Sigmoid colon (tissue), 7 donors: Measurements from ENCODE around the gene MYO10. TPM values are rescaled to one million over a fixed set of nuclear protein-coding genes. Genes with fewer than 3 reads are reported as not detected.
"Not testable (repeated sequence)": the region's sequence is repeated elsewhere in the genome, so short reads cannot be mapped to it uniquely, and the experiment has no call there.

Source experiments
- DNase-seq: peaks from one replicate; pipeline ENCODE4 v3.0.0-alpha.2; 2019
- H3K27ac ChIP-seq, 4 donors: fragments of 200-600 bp; sonication (generic); one replicate each; pipeline ENCODE4 v1.5.1; 2016 to 2019; ENCODE audit warnings: mild to moderate bottlenecking in 1 of 4
- H3K27me3 ChIP-seq, 3 donors: fragments of 200-600 bp; sonication (generic); one replicate each; pipeline ENCODE4 v1.5.1; 2019; ENCODE audit warnings: mild to moderate bottlenecking in 1 of 3
- H3K36me3 ChIP-seq, 4 donors: fragments of 200-600 bp; sonication (generic); one replicate each; pipeline ENCODE4 v1.5.1; 2016 to 2019
- H3K4me1 ChIP-seq, 4 donors: fragments of 200-600 bp; sonication (generic); one replicate each; pipeline ENCODE4 v1.5.1; 2017 to 2019
- H3K4me3 ChIP-seq, 4 donors: fragments of 200-600 bp; sonication (generic); one replicate each; pipeline ENCODE4 v1.5.1; 2017 to 2019; ENCODE audit warnings: mild to moderate bottlenecking in 2 of 4, moderate library complexity in 1 of 4
- H3K9me3 ChIP-seq, 4 donors: fragments of 200-600 bp in 3 of 4; sonication (generic) in 3 of 4; one replicate each; pipeline versions ENCODE4 v1.5.1 to v1.6.1; 2013 to 2019
- CTCF ChIP-seq, 4 experiments: fragments of 450-650 bp in 3 of 4; fragments of 200-600 bp in 1 of 4; IDR thresholded peaks; one replicate each; pipeline ENCODE4 v1.5.1; 2016 to 2019; ENCODE audit warnings: antibody characterized with exemption in 4 of 4, mild to moderate bottlenecking in 3 of 4, moderate library complexity in 2 of 4
- EP300 ChIP-seq, 4 donors: sonication (generic); formaldehyde crosslinking; IDR thresholded peaks; one replicate each; pipeline ENCODE4 v1.6.1; 2017; ENCODE audit warnings: antibody characterized with exemption in 4 of 4
- POLR2A ChIP-seq, 2 donors: fragments of 450-650 bp; IDR thresholded peaks; one replicate each; pipeline ENCODE4 v1.6.1; 2016; ENCODE audit warnings: antibody characterized with exemption in 2 of 2, mild to moderate bottlenecking in 2 of 2, moderate library complexity in 2 of 2
- POLR2AphosphoS5 ChIP-seq, 4 donors: sonication (generic); formaldehyde crosslinking; IDR thresholded peaks; one replicate each; pipeline ENCODE4 v1.6.1; 2017; ENCODE audit warnings: antibody characterized with exemption in 4 of 4
- WGBS, 2 donors: extraction: QIAGEN DNeasy Blood & Tissue Kit; methylation state at CpG; one replicate each; pipeline ENCODE4 v1.1.7; 2013; 5-methylcytosine and 5-hydroxymethylcytosine counted together
- intact Hi-C: fragments of 100-400 bp; cut with DNase I; formaldehyde crosslinking; loops from one replicate; pipeline ENCODE4 v1.15.1; 2023
- polyA plus RNA-seq, 3 donors: library from polyadenylated mRNA; stranded (reverse); fragments of 200-250 nt; gene quantifications; one replicate each; pipeline ENCODE4 v1.2.3, GENCODE V29; 2013
- total RNA-seq, 4 donors: library from RNA; depleted of rRNA; stranded (reverse); fragments of >200 nt; gene quantifications; one replicate each; pipeline ENCODE4 v1.1.0, GENCODE V29; 2016
- donor health status: healthy with polysubstance abuse.
- donor health status: Bipolar disorder and iron deficiency.
- donor health status: healthy.

The MYO10 gene
- total and polyA plus RNA-seq, 7 donors: 3.9 to 20.3 (median 8.3) TPM

GRCh38 chr5:16744164-16744880, 191.8 kb downstream of the MYO10 start:
- H3K9me3 ChIP-seq: no peaks in the 10 kb centered on the region
- H3K4me1 ChIP-seq: peaks cover 0 to 11% (median 5%) of the 10 kb centered on the region in 4 donors
- no peaks in the 10 kb centered on the region for H3K36me3 ChIP-seq
- H3K27me3 ChIP-seq: peaks cover 0 to 9% (median 0%) of the 10 kb centered on the region in 3 donors
- no peak overlapping the region for H3K4me3 ChIP-seq
- no peak for DNase-seq
- H3K27ac ChIP-seq: no peak overlapping the region
- intact Hi-C loops: no loop called here
- WGBS, 2 donors: 86 to 90% methylated on average over 15 of the region's 15 CpGs
- TF ChIP-seq CTCF (IDR thresholded peaks at IDR 0.05) (no peak), EP300 (IDR thresholded peaks at IDR 0.05) (no peak), POLR2A (IDR thresholded peaks at IDR 0.05) (no peak), POLR2AphosphoS5 (IDR thresholded peaks at IDR 0.05) (no peak)

- Histone ChIP-seq H3K36me3 (no peaks in the 10 kb centered on the region), H3K27me3 (peaks cover 0 to 14% (median 0%) of the 10 kb centered on the region in 3 donors), H3K9me3 (no peaks in the 10 kb centered on the region), H3K27ac (no peak overlapping the region), H3K4me3 (no peak overlapping the region), H3K4me1 (peaks cover 0 to 11% (median 5%) of the 10 kb centered on the region in 4 donors)
- intact Hi-C loops: no loop called here
- 73 to 85% methylated on average over 5 of the region's 5 CpGs for WGBS, 2 donors
- no peak for DNase-seq
- TF ChIP-seq CTCF (IDR thresholded peaks at IDR 0.05) (no peak), EP300 (IDR thresholded peaks at IDR 0.05) (no peak), POLR2AphosphoS5 (IDR thresholded peaks at IDR 0.05) (no peak), POLR2A (IDR thresholded peaks at IDR 0.05) (no peak)
These were observed 193.2 kb downstream of the MYO10 start for GRCh38 chr5:16742938-16743337.

- Histone ChIP-seq H3K36me3 (no peaks in the 10 kb centered on the region), H3K4me1 (peaks cover 0 to 11% (median 5%) of the 10 kb centered on the region in 4 donors), H3K27me3 (peaks cover 0 to 14% (median 0%) of the 10 kb centered on the region in 3 donors), H3K4me3 (peak overlapping the region in 3 of 4 donors; percentile 3 to 22 (median 19)), H3K9me3 (no peaks in the 10 kb centered on the region), H3K27ac (peak overlapping the region in 1 of 4 donors; percentile 1)
- TF ChIP-seq POLR2AphosphoS5 (IDR thresholded peaks at IDR 0.05) (no peak), CTCF (IDR thresholded peaks at IDR 0.05) (no peak), POLR2A (IDR thresholded peaks at IDR 0.05) (no peak), EP300 (IDR thresholded peaks at IDR 0.05) (no peak)
- 69 to 83% methylated on average over 11 of the region's 11 CpGs for WGBS, 2 donors
- no peak for DNase-seq
- intact Hi-C loops: no loop called here
These were observed 195.2 kb downstream of the MYO10 start for GRCh38 chr5:16740811-16741392.

GRCh38 chr5:16740066-16740810, 195.8 kb downstream of the MYO10 start:
- Histone ChIP-seq H3K27me3 (peaks cover 0 to 14% (median 0%) of the 10 kb centered on the region in 3 donors), H3K36me3 (no peaks in the 10 kb centered on the region), H3K27ac (no peak overlapping the region), H3K4me3 (peak overlapping the region in 3 of 4 donors; percentile 3 to 22 (median 19)), H3K9me3 (no peaks in the 10 kb centered on the region), H3K4me1 (peaks cover 0 to 11% (median 5%) of the 10 kb centered on the region in 4 donors)
- DNase-seq: no peak
- WGBS, 2 donors: 71 to 88% methylated on average over 17 of the region's 17 CpGs
- no peak for TF ChIP-seq POLR2AphosphoS5 (IDR thresholded peaks at IDR 0.05)
- no peak for TF ChIP-seq CTCF (IDR thresholded peaks at IDR 0.05)
- no peak for TF ChIP-seq EP300 (IDR thresholded peaks at IDR 0.05)
- TF ChIP-seq POLR2A (IDR thresholded peaks at IDR 0.05): no peak
- intact Hi-C loops: no loop called here

GRCh38 chr5:16738393-16738792, 197.7 kb downstream of the MYO10 start:
- intact Hi-C loops, H3K9me3 ChIP-seq, H3K4me3 ChIP-seq, H3K27ac ChIP-seq, DNase-seq, H3K36me3 ChIP-seq: not testable (repeated sequence)
- Histone ChIP-seq H3K4me1 (peaks cover 0 to 11% (median 5%) of the 10 kb centered on the region in 4 donors), H3K27me3 (peaks cover 0 to 14% (median 0%) of the 10 kb centered on the region in 3 donors)
- 24 to 72% methylated on average over 5 of the region's 5 CpGs for WGBS, 2 donors
